Liver (tissue), 3 donors: ENCODE results near the gene GALR2.

Experiments
- FOXA1 ChIP-seq: IDR thresholded peaks from 2 replicates; pipeline ENCODE4 v1.6.1; 2016; ENCODE audit warnings: antibody characterized with exemption
- JUND ChIP-seq, 2 donors: IDR thresholded peaks; 2 replicates each; pipeline ENCODE4 v1.6.1; 2016; ENCODE audit warnings: antibody characterized with exemption in 2 of 2
- TF ChIP-seq, protein P1 (sequence below): IDR thresholded peaks from 2 replicates; pipeline ENCODE4 v1.6.1; 2016; ENCODE audit warnings: antibody characterized with exemption, mild to moderate bottlenecking
- TF ChIP-seq, protein P2 (sequence below): fragments of 150-350 bp; IDR thresholded peaks from 2 replicates; pipeline ENCODE4 v1.5.1; 2017; ENCODE audit warnings: improper control_type of control experiment, low read depth, low read length; ENCODE audit not compliant: missing input control
- TF ChIP-seq, protein P3 (sequence below): IDR thresholded peaks from 2 replicates; pipeline ENCODE4 v1.6.1; 2016; ENCODE audit warnings: antibody characterized with exemption
- donor health status: healthy.
- donor health status: healthy.

DNA sequence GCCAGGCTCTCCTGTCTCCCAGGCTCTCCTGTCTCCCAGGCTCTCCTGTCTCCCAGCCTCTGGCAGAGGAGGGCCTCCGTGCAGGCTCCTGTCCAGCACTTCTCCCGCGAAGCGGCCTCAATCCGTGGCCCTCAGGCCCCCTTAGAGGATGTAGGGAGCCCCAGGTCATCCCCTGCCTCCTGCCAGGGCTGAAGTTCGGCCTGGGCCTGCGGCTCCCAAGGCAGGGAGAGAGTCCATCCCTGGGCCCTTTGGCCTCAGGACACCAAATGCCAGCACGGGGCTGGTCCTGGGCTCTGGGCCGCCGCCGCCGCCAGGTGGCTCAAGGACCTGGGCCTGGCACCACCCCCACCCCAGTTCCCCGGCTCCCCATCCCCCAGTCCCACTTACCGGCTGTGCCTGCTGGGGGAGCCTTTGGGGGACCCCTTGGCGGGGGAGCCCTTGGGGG, 47.8 kb upstream of the GALR2 start:
- TF ChIP-seq JUND (IDR thresholded peaks at IDR 0.05) = no peak
- TF ChIP-seq, protein P1, sequence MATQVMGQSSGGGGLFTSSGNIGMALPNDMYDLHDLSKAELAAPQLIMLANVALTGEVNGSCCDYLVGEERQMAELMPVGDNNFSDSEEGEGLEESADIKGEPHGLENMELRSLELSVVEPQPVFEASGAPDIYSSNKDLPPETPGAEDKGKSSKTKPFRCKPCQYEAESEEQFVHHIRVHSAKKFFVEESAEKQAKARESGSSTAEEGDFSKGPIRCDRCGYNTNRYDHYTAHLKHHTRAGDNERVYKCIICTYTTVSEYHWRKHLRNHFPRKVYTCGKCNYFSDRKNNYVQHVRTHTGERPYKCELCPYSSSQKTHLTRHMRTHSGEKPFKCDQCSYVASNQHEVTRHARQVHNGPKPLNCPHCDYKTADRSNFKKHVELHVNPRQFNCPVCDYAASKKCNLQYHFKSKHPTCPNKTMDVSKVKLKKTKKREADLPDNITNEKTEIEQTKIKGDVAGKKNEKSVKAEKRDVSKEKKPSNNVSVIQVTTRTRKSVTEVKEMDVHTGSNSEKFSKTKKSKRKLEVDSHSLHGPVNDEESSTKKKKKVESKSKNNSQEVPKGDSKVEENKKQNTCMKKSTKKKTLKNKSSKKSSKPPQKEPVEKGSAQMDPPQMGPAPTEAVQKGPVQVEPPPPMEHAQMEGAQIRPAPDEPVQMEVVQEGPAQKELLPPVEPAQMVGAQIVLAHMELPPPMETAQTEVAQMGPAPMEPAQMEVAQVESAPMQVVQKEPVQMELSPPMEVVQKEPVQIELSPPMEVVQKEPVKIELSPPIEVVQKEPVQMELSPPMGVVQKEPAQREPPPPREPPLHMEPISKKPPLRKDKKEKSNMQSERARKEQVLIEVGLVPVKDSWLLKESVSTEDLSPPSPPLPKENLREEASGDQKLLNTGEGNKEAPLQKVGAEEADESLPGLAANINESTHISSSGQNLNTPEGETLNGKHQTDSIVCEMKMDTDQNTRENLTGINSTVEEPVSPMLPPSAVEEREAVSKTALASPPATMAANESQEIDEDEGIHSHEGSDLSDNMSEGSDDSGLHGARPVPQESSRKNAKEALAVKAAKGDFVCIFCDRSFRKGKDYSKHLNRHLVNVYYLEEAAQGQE = no peak
- TF ChIP-seq, protein P2, sequence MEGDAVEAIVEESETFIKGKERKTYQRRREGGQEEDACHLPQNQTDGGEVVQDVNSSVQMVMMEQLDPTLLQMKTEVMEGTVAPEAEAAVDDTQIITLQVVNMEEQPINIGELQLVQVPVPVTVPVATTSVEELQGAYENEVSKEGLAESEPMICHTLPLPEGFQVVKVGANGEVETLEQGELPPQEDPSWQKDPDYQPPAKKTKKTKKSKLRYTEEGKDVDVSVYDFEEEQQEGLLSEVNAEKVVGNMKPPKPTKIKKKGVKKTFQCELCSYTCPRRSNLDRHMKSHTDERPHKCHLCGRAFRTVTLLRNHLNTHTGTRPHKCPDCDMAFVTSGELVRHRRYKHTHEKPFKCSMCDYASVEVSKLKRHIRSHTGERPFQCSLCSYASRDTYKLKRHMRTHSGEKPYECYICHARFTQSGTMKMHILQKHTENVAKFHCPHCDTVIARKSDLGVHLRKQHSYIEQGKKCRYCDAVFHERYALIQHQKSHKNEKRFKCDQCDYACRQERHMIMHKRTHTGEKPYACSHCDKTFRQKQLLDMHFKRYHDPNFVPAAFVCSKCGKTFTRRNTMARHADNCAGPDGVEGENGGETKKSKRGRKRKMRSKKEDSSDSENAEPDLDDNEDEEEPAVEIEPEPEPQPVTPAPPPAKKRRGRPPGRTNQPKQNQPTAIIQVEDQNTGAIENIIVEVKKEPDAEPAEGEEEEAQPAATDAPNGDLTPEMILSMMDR = no peak
- TF ChIP-seq FOXA1 = no peak
- TF ChIP-seq, protein P3, sequence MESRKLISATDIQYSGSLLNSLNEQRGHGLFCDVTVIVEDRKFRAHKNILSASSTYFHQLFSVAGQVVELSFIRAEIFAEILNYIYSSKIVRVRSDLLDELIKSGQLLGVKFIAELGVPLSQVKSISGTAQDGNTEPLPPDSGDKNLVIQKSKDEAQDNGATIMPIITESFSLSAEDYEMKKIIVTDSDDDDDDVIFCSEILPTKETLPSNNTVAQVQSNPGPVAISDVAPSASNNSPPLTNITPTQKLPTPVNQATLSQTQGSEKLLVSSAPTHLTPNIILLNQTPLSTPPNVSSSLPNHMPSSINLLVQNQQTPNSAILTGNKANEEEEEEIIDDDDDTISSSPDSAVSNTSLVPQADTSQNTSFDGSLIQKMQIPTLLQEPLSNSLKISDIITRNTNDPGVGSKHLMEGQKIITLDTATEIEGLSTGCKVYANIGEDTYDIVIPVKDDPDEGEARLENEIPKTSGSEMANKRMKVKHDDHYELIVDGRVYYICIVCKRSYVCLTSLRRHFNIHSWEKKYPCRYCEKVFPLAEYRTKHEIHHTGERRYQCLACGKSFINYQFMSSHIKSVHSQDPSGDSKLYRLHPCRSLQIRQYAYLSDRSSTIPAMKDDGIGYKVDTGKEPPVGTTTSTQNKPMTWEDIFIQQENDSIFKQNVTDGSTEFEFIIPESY = no peak
